PC-9 (cell line): ENCODE measurements around the gene ZNF665. TPM values are rescaled to one million over a fixed set of nuclear protein-coding genes. Genes with fewer than 3 reads are reported as not detected.

Experiments used
- BruUV-seq: library from RNA; stranded (reverse); fragments of 400-500 nt; replicated peaks from 2 replicates; lab custom pipeline; 2021; lab: Mats Ljungman, UMichigan
- CTCF ChIA-PET: fragments of 300-600 bp; sonication (Branson Sonifier 250); formaldehyde crosslinking; loops from one replicate; lab custom pipeline; 2022; ENCODE audit warnings: antibody characterized with exemption; lab: Charles Lee
- POLR2A ChIA-PET: fragments of 300-600 bp; sonication (Branson Sonifier 250); formaldehyde crosslinking; loops from one replicate; lab custom pipeline; 2022; ENCODE audit warnings: antibody characterized with exemption; ENCODE audit not compliant: unreplicated experiment; lab: Charles Lee
- DNase-seq, 2 experiments: peaks; one replicate each; pipeline versions ENCODE4 v3.0.0 to v3.0.0-alpha.2; 2015 to 2022; ENCODE audit warnings: mixed read lengths in 1 of 2
- H2AFZ ChIP-seq: fragments of 200-600 bp; sonication (generic); 2 replicates; pipeline ENCODE4 v1.8.1; 2017; ENCODE audit warnings: antibody characterized with exemption
- H3F3A ChIP-seq: fragments of 200-600 bp; sonication (generic); 2 replicates; pipeline ENCODE4 v1.8.1; 2017; ENCODE audit warnings: antibody characterized with exemption, mild to moderate bottlenecking, low read depth; ENCODE audit not compliant: insufficient read depth
- H3K27ac ChIP-seq: fragments of 200-600 bp; sonication (generic); 2 replicates; pipeline ENCODE4 v1.6.1; 2016; ENCODE audit warnings: mixed run types
- H3K27me3 ChIP-seq: fragments of 200-600 bp; sonication (generic); 2 replicates; pipeline ENCODE4 v1.6.1; 2016; ENCODE audit warnings: low read depth, mixed run types; ENCODE audit not compliant: insufficient read depth
- H3K36me3 ChIP-seq: fragments of 200-600 bp; sonication (generic); 2 replicates; pipeline ENCODE4 v1.6.1; 2016; ENCODE audit warnings: low read depth, mixed run types
- H3K4me1 ChIP-seq: fragments of 200-600 bp; sonication (generic); replicated peaks from 2 replicates; pipeline ENCODE4 v1.6.1; 2016; ENCODE audit warnings: mixed run types; ENCODE audit not compliant: insufficient read depth
- H3K4me2 ChIP-seq: fragments of 200-600 bp; sonication (generic); 2 replicates; pipeline ENCODE4 v1.6.1; 2017; ENCODE audit warnings: mixed run types
- H3K4me3 ChIP-seq: fragments of 200-600 bp; sonication (generic); 2 replicates; pipeline ENCODE4 v1.6.1; 2016; ENCODE audit warnings: mixed run types
- H3K79me2 ChIP-seq: fragments of 200-600 bp; sonication (generic); 2 replicates; pipeline ENCODE4 v1.6.1; 2017; ENCODE audit warnings: low read depth, mixed run types
- H3K9me2 ChIP-seq: fragments of 200-600 bp; sonication (generic); 2 replicates; pipeline ENCODE4 v1.8.1; 2017; ENCODE audit warnings: mild to moderate bottlenecking; ENCODE audit not compliant: insufficient read depth
- H3K9me3 ChIP-seq: fragments of 200-600 bp; sonication (generic); 2 replicates; pipeline ENCODE4 v1.8.1; 2016; ENCODE audit warnings: low read depth; ENCODE audit not compliant: insufficient read depth
- H4K20me1 ChIP-seq: fragments of 200-600 bp; sonication (generic); 2 replicates; pipeline ENCODE4 v1.8.1; 2017; ENCODE audit not compliant: insufficient read depth
- EZH2 ChIP-seq: fragments of 200-600 bp; sonication (generic); IDR thresholded peaks from 2 replicates; pipeline ENCODE4 v1.8.0; 2017; ENCODE audit warnings: antibody characterized with exemption, low read depth
- intact Hi-C: fragments of 100-400 bp; cut with micrococcal nuclease; formaldehyde crosslinking; loops from one replicate; pipeline ENCODE4 v1.10.0; 2022; ENCODE audit not compliant: unreplicated experiment
- total RNA-seq: library from RNA; stranded (reverse); gene quantifications from 2 replicates; pipeline ENCODE4 v1.2.3, GENCODE V29; 2021
- TF ChIP-seq, protein P1 (sequence below): fragments of 200-600 bp; sonication (generic); conservative IDR thresholded peaks from 2 replicates; pipeline ENCODE4 v1.6.1; 2017; ENCODE audit warnings: mixed run types, antibody characterized with exemption, mild to moderate bottlenecking, moderate library complexity

Gene ZNF665
- total RNA-seq, 1 experiment from 2014 or later, result 11.2 TPM

GRCh38 chr19:53123400-53123799 lies 69.8 kb downstream of the ZNF665 start:
- H3K36me3 ChIP-seq, result no peaks in the 10 kb centered on the region
- H4K20me1 ChIP-seq, result no peaks in the 10 kb centered on the region
- BruUV-seq, result no TSS peak
- H3K9me2 ChIP-seq, result no peaks in the 10 kb centered on the region
- H3K4me2 ChIP-seq, result no peak overlapping the region
- H3K79me2 ChIP-seq, result no peaks in the 10 kb centered on the region
- H3K27me3 ChIP-seq, result no peaks in the 10 kb centered on the region
- no peak overlapping the region for H3K4me3 ChIP-seq
- H3K27ac ChIP-seq, result no peak overlapping the region
- no peaks in the 10 kb centered on the region; the same call in 1 of the 2 replicates for H3K9me3 ChIP-seq
- DNase-seq, result no peak
- CTCF ChIA-PET, result no interaction called here
- intact Hi-C loops, result no loop called here
- H3K4me1 ChIP-seq, result no peaks in the 10 kb centered on the region
- H3F3A ChIP-seq, result no peaks in the 10 kb centered on the region
- POLR2A ChIA-PET, result interaction anchor here (0.7 kb wide), 1 partner anchor 980 kb away, joined by 3 read pairs; no protein-coding TSS in a partner anchor
- TF ChIP-seq, protein P1, sequence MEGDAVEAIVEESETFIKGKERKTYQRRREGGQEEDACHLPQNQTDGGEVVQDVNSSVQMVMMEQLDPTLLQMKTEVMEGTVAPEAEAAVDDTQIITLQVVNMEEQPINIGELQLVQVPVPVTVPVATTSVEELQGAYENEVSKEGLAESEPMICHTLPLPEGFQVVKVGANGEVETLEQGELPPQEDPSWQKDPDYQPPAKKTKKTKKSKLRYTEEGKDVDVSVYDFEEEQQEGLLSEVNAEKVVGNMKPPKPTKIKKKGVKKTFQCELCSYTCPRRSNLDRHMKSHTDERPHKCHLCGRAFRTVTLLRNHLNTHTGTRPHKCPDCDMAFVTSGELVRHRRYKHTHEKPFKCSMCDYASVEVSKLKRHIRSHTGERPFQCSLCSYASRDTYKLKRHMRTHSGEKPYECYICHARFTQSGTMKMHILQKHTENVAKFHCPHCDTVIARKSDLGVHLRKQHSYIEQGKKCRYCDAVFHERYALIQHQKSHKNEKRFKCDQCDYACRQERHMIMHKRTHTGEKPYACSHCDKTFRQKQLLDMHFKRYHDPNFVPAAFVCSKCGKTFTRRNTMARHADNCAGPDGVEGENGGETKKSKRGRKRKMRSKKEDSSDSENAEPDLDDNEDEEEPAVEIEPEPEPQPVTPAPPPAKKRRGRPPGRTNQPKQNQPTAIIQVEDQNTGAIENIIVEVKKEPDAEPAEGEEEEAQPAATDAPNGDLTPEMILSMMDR, result no peak
- TF ChIP-seq EZH2, result no peak
- H2AFZ ChIP-seq, result no peak overlapping the region

Other genes starting within 250 kb of the ZNF665 start
- 11.8 and 13.8 TPM in 2 replicates for gene ZNF816, start 230.5 kb downstream of the ZNF665 start, total RNA-seq
- not detected in 2 replicates for gene ERVV-1, start 179.4 kb downstream of the ZNF665 start, total RNA-seq
- 0.28 TPM in 1 of 2 replicates, not detected in the other for gene ERVV-2, start 148.6 kb downstream of the ZNF665 start, total RNA-seq
- 25.1 and 27.4 TPM in 2 replicates for gene ZNF160, start 89.9 kb downstream of the ZNF665 start, total RNA-seq
- 9.6 and 12.9 TPM in 2 replicates for gene ZNF415, start 60.4 kb downstream of the ZNF665 start, total RNA-seq
- gene ZNF347, start 34.3 kb downstream of the ZNF665 start, total RNA-seq, result 13.6 and 15.3 TPM in 2 replicates
- gene ZNF677, start 61.5 kb upstream of the ZNF665 start, total RNA-seq, result 10.2 and 14.5 TPM in 2 replicates
- not detected in 2 replicates for gene VN1R2, start 64.9 kb upstream of the ZNF665 start, total RNA-seq
- not detected in 2 replicates for gene VN1R4, start 74.4 kb upstream of the ZNF665 start, total RNA-seq
- 8.2 and 8.6 TPM in 2 replicates for gene ZNF845, start 140.4 kb upstream of the ZNF665 start, total RNA-seq
- 19.7 and 21.8 TPM in 2 replicates for gene ZNF525, start 172.3 kb upstream of the ZNF665 start, total RNA-seq
- gene ZNF765, start 201.8 kb upstream of the ZNF665 start, total RNA-seq, result 12.1 and 12.5 TPM in 2 replicates
- gene ZNF761, start 238.6 kb upstream of the ZNF665 start, total RNA-seq, result 15.6 and 16.4 TPM in 2 replicates